ENCODE results near the gene SLC25A42. TPM values are rescaled to one million over a fixed set of nuclear protein-coding genes. Genes with fewer than 3 reads are reported as not detected.

Gene SLC25A42
- total RNA-seq, 2 donors from 2014 or later: 10.3 to 14.4 TPM

DNA sequence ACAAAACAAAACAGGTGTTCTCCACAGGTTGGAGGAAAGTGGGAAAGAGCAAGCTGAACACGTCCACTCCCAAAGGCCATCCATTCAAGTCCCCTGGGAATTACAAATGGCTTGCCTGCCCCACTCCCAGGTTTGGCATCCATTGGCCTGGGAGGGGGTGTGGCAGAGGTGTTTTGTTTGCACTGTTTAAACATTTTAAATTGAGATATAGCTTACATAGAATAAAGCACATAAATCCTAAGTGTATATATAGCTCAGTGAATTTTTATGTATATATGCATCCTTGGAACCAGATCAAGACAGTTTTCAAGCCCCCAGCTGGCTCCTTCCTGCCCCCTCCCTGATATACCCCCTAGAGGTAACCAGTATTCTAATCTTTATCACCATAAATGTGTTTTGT, 12.7 kb downstream of the SLC25A42 start:
- no peaks in the 10 kb centered on the region for H3K36me3 ChIP-seq
- no peak overlapping the region for H3K4me3 ChIP-seq
- no peak for DNase-seq (ENCODE audit: low spot score)
- no peaks in the 10 kb centered on the region for H3K9me3 ChIP-seq
- TF ChIP-seq, protein P1, sequence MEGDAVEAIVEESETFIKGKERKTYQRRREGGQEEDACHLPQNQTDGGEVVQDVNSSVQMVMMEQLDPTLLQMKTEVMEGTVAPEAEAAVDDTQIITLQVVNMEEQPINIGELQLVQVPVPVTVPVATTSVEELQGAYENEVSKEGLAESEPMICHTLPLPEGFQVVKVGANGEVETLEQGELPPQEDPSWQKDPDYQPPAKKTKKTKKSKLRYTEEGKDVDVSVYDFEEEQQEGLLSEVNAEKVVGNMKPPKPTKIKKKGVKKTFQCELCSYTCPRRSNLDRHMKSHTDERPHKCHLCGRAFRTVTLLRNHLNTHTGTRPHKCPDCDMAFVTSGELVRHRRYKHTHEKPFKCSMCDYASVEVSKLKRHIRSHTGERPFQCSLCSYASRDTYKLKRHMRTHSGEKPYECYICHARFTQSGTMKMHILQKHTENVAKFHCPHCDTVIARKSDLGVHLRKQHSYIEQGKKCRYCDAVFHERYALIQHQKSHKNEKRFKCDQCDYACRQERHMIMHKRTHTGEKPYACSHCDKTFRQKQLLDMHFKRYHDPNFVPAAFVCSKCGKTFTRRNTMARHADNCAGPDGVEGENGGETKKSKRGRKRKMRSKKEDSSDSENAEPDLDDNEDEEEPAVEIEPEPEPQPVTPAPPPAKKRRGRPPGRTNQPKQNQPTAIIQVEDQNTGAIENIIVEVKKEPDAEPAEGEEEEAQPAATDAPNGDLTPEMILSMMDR (IDR thresholded peaks at IDR 0.05): no peak
- H3K4me1 ChIP-seq: peaks cover 0 to 2% of the 10 kb centered on the region in 2 donors
- no peaks in the 10 kb centered on the region for H3K27me3 ChIP-seq
- no peak overlapping the region for H3K27ac ChIP-seq

DNA sequence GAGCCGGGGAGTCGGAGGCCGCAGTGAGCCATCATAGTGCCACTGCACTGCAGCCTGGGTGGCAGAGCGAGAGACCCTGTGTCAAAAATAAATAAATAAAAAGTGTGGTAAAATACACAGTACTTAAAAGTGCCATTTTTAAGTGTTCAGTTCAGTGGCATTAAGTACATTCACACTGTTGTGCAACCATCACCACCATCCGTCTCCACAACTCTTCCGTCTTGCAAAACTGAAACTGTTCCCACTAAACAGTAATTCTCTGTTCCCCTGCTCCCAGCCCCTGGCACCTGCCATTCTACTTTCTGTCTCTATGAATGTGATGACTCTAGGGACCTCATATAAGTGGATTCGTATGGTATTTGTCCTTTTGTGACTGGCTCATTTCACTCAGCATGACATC, 13.3 kb downstream of the SLC25A42 start:
- no peak for DNase-seq (ENCODE audit: low spot score)
- Histone ChIP-seq H3K36me3 (no peaks in the 10 kb centered on the region), H3K27ac (no peak overlapping the region), H3K27me3 (no peaks in the 10 kb centered on the region), H3K4me1 (peaks cover 0 to 8% of the 10 kb centered on the region in 2 donors), H3K4me3 (no peak overlapping the region), H3K9me3 (no peaks in the 10 kb centered on the region)
- TF ChIP-seq, protein P1 (IDR thresholded peaks at IDR 0.05): no peak

DNA sequence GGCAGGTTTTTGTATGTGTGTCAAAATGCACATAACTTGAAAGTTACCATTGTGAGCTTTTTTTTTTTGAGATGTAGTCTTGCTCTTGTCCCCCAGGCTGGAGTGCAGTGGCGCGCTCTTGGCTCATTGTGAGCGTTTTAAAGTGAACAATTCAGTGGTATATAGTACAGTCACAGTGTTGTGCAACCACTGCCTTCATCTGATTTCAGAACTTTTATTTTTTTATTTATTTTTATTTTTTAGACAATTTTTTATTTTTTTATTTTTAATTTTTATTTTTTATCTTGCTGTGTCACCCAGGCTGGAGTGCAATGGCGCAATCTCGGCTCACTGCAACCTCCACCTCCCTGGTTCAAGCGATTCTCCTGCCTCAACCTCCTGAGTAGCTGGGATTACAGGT, 15.0 kb downstream of the SLC25A42 start:
- TF ChIP-seq, protein P1 (IDR thresholded peaks at IDR 0.05): no peak
- Histone ChIP-seq H3K27me3 (no peaks in the 10 kb centered on the region), H3K9me3 (no peaks in the 10 kb centered on the region), H3K27ac (no peak overlapping the region), H3K4me1 (peaks cover 0 to 11% of the 10 kb centered on the region in 2 donors), H3K4me3 (no peak overlapping the region), H3K36me3 (no peaks in the 10 kb centered on the region)
- no peak for DNase-seq (ENCODE audit: low spot score)

DNA sequence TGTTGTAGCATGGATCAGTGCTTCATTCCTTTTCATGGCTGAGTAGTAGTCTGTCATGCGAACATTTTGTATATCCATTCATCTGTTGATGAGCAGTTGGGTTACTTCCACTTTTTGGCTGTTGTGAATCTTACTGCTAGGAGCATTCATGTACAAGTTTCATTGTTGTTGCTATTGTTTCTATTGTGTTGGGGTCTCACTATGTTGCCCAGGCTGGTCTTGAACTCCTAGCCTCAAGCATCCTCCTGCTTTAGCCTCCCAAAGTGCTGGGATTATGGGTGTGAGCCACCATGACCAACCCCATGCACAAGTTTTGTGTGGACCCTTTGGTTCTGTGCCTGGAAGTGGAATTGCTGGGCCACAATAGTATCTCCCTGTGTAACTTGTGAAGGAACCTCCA, 15.8 kb downstream of the SLC25A42 start:
- no peak overlapping the region for H3K27ac ChIP-seq
- peaks cover 0 to 11% of the 10 kb centered on the region in 2 donors for H3K4me1 ChIP-seq

DNA sequence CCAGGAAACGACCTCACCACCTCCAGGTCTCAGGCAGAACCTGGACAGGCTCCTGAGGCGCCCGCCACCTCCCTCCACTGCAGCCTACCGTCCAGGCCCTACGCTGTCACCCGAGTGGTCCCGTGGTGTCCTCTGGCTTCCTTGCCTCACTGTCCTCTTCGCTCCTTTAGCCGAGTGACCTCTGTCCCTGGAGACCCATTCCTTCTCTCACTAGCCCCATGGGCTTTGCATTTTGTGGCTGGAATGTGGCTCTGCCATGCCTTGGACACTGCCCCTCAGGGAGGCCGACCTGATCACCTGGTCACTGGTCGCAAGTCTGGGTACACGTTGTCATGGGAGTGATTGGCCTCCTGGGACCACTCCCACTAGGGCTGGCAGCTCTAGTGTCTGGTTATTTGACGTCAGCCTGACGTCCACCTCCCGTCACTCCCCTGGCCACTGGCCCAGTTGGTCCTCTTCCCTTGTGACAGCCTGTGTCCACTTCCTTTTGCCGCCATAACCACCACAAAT, 17.9 kb downstream of the SLC25A42 start:
- H3K27ac ChIP-seq: peak overlapping the region in 1 of 2 donors; percentile 29
- H3K4me3 ChIP-seq: no peak overlapping the region
- no peak for DNase-seq (ENCODE audit: low spot score)

More for the DNA sequence above, 15.8 kb downstream of the SLC25A42 start:
- no peak overlapping the region for H3K4me3 ChIP-seq
- TF ChIP-seq, protein P1 (IDR thresholded peaks at IDR 0.05): no peak
- no peaks in the 10 kb centered on the region for H3K36me3 ChIP-seq
- H3K27me3 ChIP-seq: no peaks in the 10 kb centered on the region
- DNase-seq (ENCODE audit: low spot score): no peak
- no peaks in the 10 kb centered on the region for H3K9me3 ChIP-seq

More for the DNA sequence above, 17.9 kb downstream of the SLC25A42 start:
- H3K27me3 ChIP-seq: no peaks in the 10 kb centered on the region
- no peaks in the 10 kb centered on the region for H3K9me3 ChIP-seq
- TF ChIP-seq, protein P1 (IDR thresholded peaks at IDR 0.05): no peak
- H3K4me1 ChIP-seq: peaks cover 0 to 11% of the 10 kb centered on the region in 2 donors
- no peaks in the 10 kb centered on the region for H3K36me3 ChIP-seq

Data from right atrium auricular region (tissue), 2 donors.